ENCODE results near the gene REEP3. TPM values are rescaled to one million over a fixed set of nuclear protein-coding genes. Genes with fewer than 3 reads are reported as not detected.

Gene REEP3
- polyA plus RNA-seq, 4 donors: 9.8 to 46.3 (median 21.4) TPM

GRCh38 chr10:63543576-63543962, 22.4 kb downstream of the REEP3 start:
- no peaks in the 10 kb centered on the region for H3K36me3 ChIP-seq (ENCODE audit: control insufficient read depth in 3 of 3, insufficient read depth in 2 of 3, low read depth in 1 of 3, low read length in 3 of 3)
- DNase-seq (no peak), FAIRE-seq (no peak)
- H3K27ac ChIP-seq (ENCODE audit: low read depth in 1 of 3, low read length in 2 of 3): no peak overlapping the region
- no peaks in the 10 kb centered on the region for H3K9me3 ChIP-seq (ENCODE audit: control insufficient read depth in 2 of 2, insufficient read depth in 1 of 2, low read depth in 1 of 2, low read length in 1 of 2)
- WGBS, 3 donors: 80 to 88% (median 85%) methylated on average over 7 of the region's 7 CpGs
- peaks cover 0 to 7% (median 0%) of the 10 kb centered on the region in 3 donors for H3K4me1 ChIP-seq (ENCODE audit: control insufficient read depth in 3 of 3, insufficient read depth in 2 of 3, low read depth in 1 of 3, low read length in 2 of 3)
- H3K27me3 ChIP-seq (ENCODE audit: control insufficient read depth in 3 of 3, insufficient read depth in 3 of 3, low read length in 3 of 3): no peaks in the 10 kb centered on the region
- H3K4me3 ChIP-seq (ENCODE audit: low read depth in 1 of 3, low read length in 3 of 3): no peak overlapping the region

- FAIRE-seq (no peak), DNase-seq (peak in 1 of 2 donors; percentile 15)
- Histone ChIP-seq H3K27ac (ENCODE audit: low read depth in 1 of 3, low read length in 2 of 3) (no peak overlapping the region), H3K4me1 (ENCODE audit: control insufficient read depth in 3 of 3, insufficient read depth in 2 of 3, low read depth in 1 of 3, low read length in 2 of 3) (peaks cover 0 to 7% (median 0%) of the 10 kb centered on the region in 3 donors), H3K4me3 (ENCODE audit: low read depth in 1 of 3, low read length in 3 of 3) (no peak overlapping the region), H3K27me3 (ENCODE audit: control insufficient read depth in 3 of 3, insufficient read depth in 3 of 3, low read length in 3 of 3) (no peaks in the 10 kb centered on the region), H3K36me3 (ENCODE audit: control insufficient read depth in 3 of 3, insufficient read depth in 2 of 3, low read depth in 1 of 3, low read length in 3 of 3) (peaks cover 0 to 2% (median 0%) of the 10 kb centered on the region in 3 donors), H3K9me3 (ENCODE audit: control insufficient read depth in 2 of 2, insufficient read depth in 1 of 2, low read depth in 1 of 2, low read length in 1 of 2) (no peaks in the 10 kb centered on the region)
- 47 to 64% (median 63%) methylated on average over 1 of the region's 1 CpG for WGBS, 3 donors
Measured at GRCh38 chr10:63544418-63544817, 23.2 kb downstream of the REEP3 start.

DNA sequence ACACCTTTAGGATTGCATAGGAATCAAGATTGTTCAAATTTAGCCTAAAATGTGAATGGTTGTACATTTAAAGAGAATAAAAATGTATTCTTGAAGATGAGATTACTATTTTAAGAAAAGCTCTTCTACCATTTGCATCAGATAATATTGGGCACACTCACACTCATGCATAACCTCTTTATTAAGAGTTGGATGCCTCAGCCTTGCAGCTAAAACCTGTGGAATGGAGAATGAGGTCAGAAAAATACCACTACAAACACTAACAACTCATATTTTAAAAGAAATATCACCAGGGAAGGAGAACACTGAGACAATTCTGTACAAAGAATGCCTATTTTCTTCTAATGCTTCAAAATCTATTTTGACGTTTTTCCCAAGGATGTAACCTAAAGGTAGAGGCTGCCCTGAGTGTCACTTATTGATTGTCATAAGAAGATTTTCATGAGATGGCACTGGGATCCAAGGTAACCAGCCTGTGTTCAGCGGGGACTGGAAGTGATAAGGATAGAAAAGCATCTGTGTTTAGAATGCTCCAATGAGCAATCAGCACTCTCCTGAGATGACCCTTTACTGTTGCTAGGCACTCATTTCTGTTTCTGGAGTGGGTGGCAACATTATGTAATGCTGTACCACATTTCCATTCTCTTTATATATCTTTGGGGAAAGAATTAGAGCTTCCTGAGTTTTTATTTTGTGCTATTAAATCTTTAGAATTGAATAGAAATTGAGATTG, 26.6 kb downstream of the REEP3 start:
- Histone ChIP-seq H3K36me3 (ENCODE audit: control insufficient read depth in 3 of 3, insufficient read depth in 2 of 3, low read depth in 1 of 3, low read length in 3 of 3) (peaks cover 0 to 2% (median 0%) of the 10 kb centered on the region in 3 donors), H3K27ac (ENCODE audit: low read depth in 1 of 3, low read length in 2 of 3) (no peak overlapping the region), H3K4me3 (ENCODE audit: low read depth in 1 of 3, low read length in 3 of 3) (no peak overlapping the region), H3K4me1 (ENCODE audit: control insufficient read depth in 3 of 3, insufficient read depth in 2 of 3, low read depth in 1 of 3, low read length in 2 of 3) (peaks cover 1 to 7% (median 3%) of the 10 kb centered on the region in 3 donors), H3K9me3 (ENCODE audit: control insufficient read depth in 2 of 2, insufficient read depth in 1 of 2, low read depth in 1 of 2, low read length in 1 of 2) (no peaks in the 10 kb centered on the region), H3K27me3 (ENCODE audit: control insufficient read depth in 3 of 3, insufficient read depth in 3 of 3, low read length in 3 of 3) (no peaks in the 10 kb centered on the region)
- WGBS, 3 donors: 91 to 94% (median 92%) methylated on average over 2 of the region's 2 CpGs
- DNase-seq (no peak), FAIRE-seq (no peak)

DNA sequence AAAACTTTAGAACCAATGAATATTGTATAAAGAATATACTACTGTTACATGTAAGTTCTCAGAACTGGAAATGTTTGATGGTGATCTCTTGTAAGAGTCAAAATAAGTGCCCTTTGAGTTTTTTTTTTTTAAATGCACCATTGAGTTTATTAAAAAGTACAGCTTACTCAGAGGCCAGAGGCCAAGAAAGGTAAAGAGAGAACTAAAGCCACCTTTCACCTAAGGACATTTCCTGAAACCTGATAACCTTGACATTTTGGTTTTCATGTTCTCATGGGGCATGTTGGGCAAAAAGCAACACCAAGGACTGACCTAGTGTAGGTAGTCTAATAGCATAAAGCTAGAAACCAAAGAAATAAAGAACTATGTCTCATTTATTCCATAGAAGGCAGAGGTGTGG, 27.7 kb downstream of the REEP3 start:
- Histone ChIP-seq H3K36me3 (ENCODE audit: control insufficient read depth in 3 of 3, insufficient read depth in 2 of 3, low read depth in 1 of 3, low read length in 3 of 3) (peaks cover 0 to 2% (median 0%) of the 10 kb centered on the region in 3 donors), H3K27ac (ENCODE audit: low read depth in 1 of 3, low read length in 2 of 3) (no peak overlapping the region), H3K4me1 (ENCODE audit: control insufficient read depth in 3 of 3, insufficient read depth in 2 of 3, low read depth in 1 of 3, low read length in 2 of 3) (peaks cover 1 to 6% (median 3%) of the 10 kb centered on the region in 3 donors), H3K4me3 (ENCODE audit: low read depth in 1 of 3, low read length in 3 of 3) (no peak overlapping the region), H3K27me3 (ENCODE audit: control insufficient read depth in 3 of 3, insufficient read depth in 3 of 3, low read length in 3 of 3) (no peaks in the 10 kb centered on the region), H3K9me3 (ENCODE audit: control insufficient read depth in 2 of 2, insufficient read depth in 1 of 2, low read depth in 1 of 2, low read length in 1 of 2) (no peaks in the 10 kb centered on the region)
- DNase-seq: no peak
- FAIRE-seq: no peak

GRCh38 chr10:63549810-63550209, 28.6 kb downstream of the REEP3 start:
- no peak overlapping the region for H3K4me3 ChIP-seq (ENCODE audit: low read depth in 1 of 3, low read length in 3 of 3)
- DNase-seq (no peak), FAIRE-seq (no peak)
- H3K27me3 ChIP-seq (ENCODE audit: control insufficient read depth in 3 of 3, insufficient read depth in 3 of 3, low read length in 3 of 3): no peaks in the 10 kb centered on the region
- H3K36me3 ChIP-seq (ENCODE audit: control insufficient read depth in 3 of 3, insufficient read depth in 2 of 3, low read depth in 1 of 3, low read length in 3 of 3): peaks cover 0 to 2% (median 0%) of the 10 kb centered on the region in 3 donors
- peaks cover 1 to 6% (median 5%) of the 10 kb centered on the region in 3 donors for H3K4me1 ChIP-seq (ENCODE audit: control insufficient read depth in 3 of 3, insufficient read depth in 2 of 3, low read depth in 1 of 3, low read length in 2 of 3)
- no peaks in the 10 kb centered on the region for H3K9me3 ChIP-seq (ENCODE audit: control insufficient read depth in 2 of 2, insufficient read depth in 1 of 2, low read depth in 1 of 2, low read length in 1 of 2)
- H3K27ac ChIP-seq (ENCODE audit: low read depth in 1 of 3, low read length in 2 of 3): no peak overlapping the region
- 71 to 80% (median 79%) methylated on average over 3 of the region's 3 CpGs for WGBS, 3 donors

DNA sequence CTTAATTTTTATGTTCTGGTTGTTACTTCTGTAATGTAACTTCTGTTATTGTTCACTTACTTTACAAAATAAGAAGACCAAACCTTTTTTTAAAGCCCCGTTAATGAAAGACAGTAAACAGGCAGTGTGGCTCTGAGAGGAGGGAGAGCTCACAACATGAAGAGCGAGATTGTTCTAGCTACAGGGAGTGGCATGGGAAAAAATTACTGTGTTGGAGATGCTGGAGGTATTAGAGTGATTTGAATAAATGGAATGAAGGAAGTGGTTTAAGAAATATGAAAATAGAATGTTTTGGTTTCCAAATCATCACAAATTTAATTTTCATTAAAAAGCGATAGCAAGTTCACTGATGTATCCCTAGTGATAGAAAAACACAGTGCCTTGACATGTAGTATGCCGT, 31.8 kb downstream of the REEP3 start:
- Histone ChIP-seq H3K9me3 (ENCODE audit: control insufficient read depth in 2 of 2, insufficient read depth in 1 of 2, low read depth in 1 of 2, low read length in 1 of 2) (no peaks in the 10 kb centered on the region), H3K4me3 (ENCODE audit: low read depth in 1 of 3, low read length in 3 of 3) (no peak overlapping the region), H3K36me3 (ENCODE audit: control insufficient read depth in 3 of 3, insufficient read depth in 2 of 3, low read depth in 1 of 3, low read length in 3 of 3) (peaks cover 0 to 2% (median 0%) of the 10 kb centered on the region in 3 donors), H3K27ac (ENCODE audit: low read depth in 1 of 3, low read length in 2 of 3) (no peak overlapping the region), H3K27me3 (ENCODE audit: control insufficient read depth in 3 of 3, insufficient read depth in 3 of 3, low read length in 3 of 3) (no peaks in the 10 kb centered on the region), H3K4me1 (ENCODE audit: control insufficient read depth in 3 of 3, insufficient read depth in 2 of 3, low read depth in 1 of 3, low read length in 2 of 3) (peaks cover 1 to 10% (median 6%) of the 10 kb centered on the region in 3 donors)
- FAIRE-seq (no peak), DNase-seq (no peak)
- 86 to 94% (median 89%) methylated on average over 4 of the region's 4 CpGs for WGBS, 3 donors

DNA sequence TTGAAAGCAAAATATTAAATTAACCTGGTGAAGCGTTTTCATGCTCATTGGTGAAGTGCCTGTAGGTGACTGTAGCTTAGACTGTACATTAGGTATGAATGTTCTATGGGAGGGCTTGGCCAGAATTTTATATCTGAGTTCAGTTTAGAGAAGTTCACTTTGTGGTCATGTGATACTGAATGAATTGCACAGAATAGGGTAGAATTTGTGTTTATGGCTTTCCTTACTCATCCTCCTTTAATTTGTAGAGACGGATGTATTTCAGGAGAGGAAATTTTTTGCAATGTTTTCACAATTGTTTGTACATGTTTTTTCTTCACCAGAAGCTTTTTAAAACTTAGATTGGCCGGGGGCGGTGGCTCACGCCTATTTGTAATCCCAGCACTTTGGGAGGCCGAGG, 32.3 kb downstream of the REEP3 start:
- 96 to 97% (median 97%) methylated on average over 6 of the region's 6 CpGs for WGBS, 3 donors
- Histone ChIP-seq H3K36me3 (ENCODE audit: control insufficient read depth in 3 of 3, insufficient read depth in 2 of 3, low read depth in 1 of 3, low read length in 3 of 3) (peaks cover 0 to 2% (median 0%) of the 10 kb centered on the region in 3 donors), H3K4me1 (ENCODE audit: control insufficient read depth in 3 of 3, insufficient read depth in 2 of 3, low read depth in 1 of 3, low read length in 2 of 3) (peaks cover 1 to 10% (median 6%) of the 10 kb centered on the region in 3 donors), H3K27me3 (ENCODE audit: control insufficient read depth in 3 of 3, insufficient read depth in 3 of 3, low read length in 3 of 3) (no peaks in the 10 kb centered on the region), H3K27ac (ENCODE audit: low read depth in 1 of 3, low read length in 2 of 3) (no peak overlapping the region), H3K9me3 (ENCODE audit: control insufficient read depth in 2 of 2, insufficient read depth in 1 of 2, low read depth in 1 of 2, low read length in 1 of 2) (no peaks in the 10 kb centered on the region), H3K4me3 (ENCODE audit: low read depth in 1 of 3, low read length in 3 of 3) (no peak overlapping the region)
- DNase-seq: no peak
- FAIRE-seq: no peak

- 77 to 91% (median 80%) methylated on average over 2 of the region's 2 CpGs for WGBS, 3 donors
- Histone ChIP-seq H3K27ac (ENCODE audit: low read depth in 1 of 3, low read length in 2 of 3) (peak overlapping the region in 1 of 3 donors; percentile 38), H3K27me3 (ENCODE audit: control insufficient read depth in 3 of 3, insufficient read depth in 3 of 3, low read length in 3 of 3) (no peaks in the 10 kb centered on the region), H3K4me3 (ENCODE audit: low read depth in 1 of 3, low read length in 3 of 3) (no peak overlapping the region), H3K4me1 (ENCODE audit: control insufficient read depth in 3 of 3, insufficient read depth in 2 of 3, low read depth in 1 of 3, low read length in 2 of 3) (peaks cover 1 to 10% (median 6%) of the 10 kb centered on the region in 3 donors), H3K36me3 (ENCODE audit: control insufficient read depth in 3 of 3, insufficient read depth in 2 of 3, low read depth in 1 of 3, low read length in 3 of 3) (no peaks in the 10 kb centered on the region), H3K9me3 (ENCODE audit: control insufficient read depth in 2 of 2, insufficient read depth in 1 of 2, low read depth in 1 of 2, low read length in 1 of 2) (no peaks in the 10 kb centered on the region)
- FAIRE-seq (no peak), DNase-seq (peak; percentile 8 to 59)
Measured at GRCh38 chr10:63554657-63555056, 33.5 kb downstream of the REEP3 start.

All from small intestine (tissue), 7 donors.